Measurements from ENCODE around the gene ARL16.
A peak's percentile ranks its signal among the peaks of the same experiment; 100 is the strongest.

The ARL16 gene

GRCh38 chr17:81691196-81691595, 7.6 kb upstream of the ARL16 start:
- H3K9me3 Mint-ChIP-seq = no peaks in the 10 kb centered on the region
- H3K4me1 Mint-ChIP-seq = no peaks in the 10 kb centered on the region
- TF ChIP-seq, protein P1, sequence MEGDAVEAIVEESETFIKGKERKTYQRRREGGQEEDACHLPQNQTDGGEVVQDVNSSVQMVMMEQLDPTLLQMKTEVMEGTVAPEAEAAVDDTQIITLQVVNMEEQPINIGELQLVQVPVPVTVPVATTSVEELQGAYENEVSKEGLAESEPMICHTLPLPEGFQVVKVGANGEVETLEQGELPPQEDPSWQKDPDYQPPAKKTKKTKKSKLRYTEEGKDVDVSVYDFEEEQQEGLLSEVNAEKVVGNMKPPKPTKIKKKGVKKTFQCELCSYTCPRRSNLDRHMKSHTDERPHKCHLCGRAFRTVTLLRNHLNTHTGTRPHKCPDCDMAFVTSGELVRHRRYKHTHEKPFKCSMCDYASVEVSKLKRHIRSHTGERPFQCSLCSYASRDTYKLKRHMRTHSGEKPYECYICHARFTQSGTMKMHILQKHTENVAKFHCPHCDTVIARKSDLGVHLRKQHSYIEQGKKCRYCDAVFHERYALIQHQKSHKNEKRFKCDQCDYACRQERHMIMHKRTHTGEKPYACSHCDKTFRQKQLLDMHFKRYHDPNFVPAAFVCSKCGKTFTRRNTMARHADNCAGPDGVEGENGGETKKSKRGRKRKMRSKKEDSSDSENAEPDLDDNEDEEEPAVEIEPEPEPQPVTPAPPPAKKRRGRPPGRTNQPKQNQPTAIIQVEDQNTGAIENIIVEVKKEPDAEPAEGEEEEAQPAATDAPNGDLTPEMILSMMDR (IDR thresholded peaks at IDR 0.05; ENCODE audit: unreplicated experiment in 3 of 3) = no peak
- no peaks in the 10 kb centered on the region for H3K27me3 Mint-ChIP-seq (ENCODE audit: low read depth)
- no peak overlapping the region for H3K27ac Mint-ChIP-seq
- H3K4me3 Mint-ChIP-seq = no peak overlapping the region
- peaks cover 39% of the 10 kb centered on the region for H3K36me3 Mint-ChIP-seq (ENCODE audit: low read depth)

- no peaks in the 10 kb centered on the region for H3K27me3 Mint-ChIP-seq (ENCODE audit: low read depth)
- no peaks in the 10 kb centered on the region for H3K4me1 Mint-ChIP-seq
- no peak overlapping the region for H3K27ac Mint-ChIP-seq
- H3K36me3 Mint-ChIP-seq (ENCODE audit: low read depth) = peaks cover 40% of the 10 kb centered on the region
- H3K4me3 Mint-ChIP-seq = no peak overlapping the region
- TF ChIP-seq, protein P1 (IDR thresholded peaks at IDR 0.05; ENCODE audit: unreplicated experiment in 3 of 3) = no peak
- no peaks in the 10 kb centered on the region for H3K9me3 Mint-ChIP-seq
Observed at GRCh38 chr17:81690549-81690948, 7.0 kb upstream of the ARL16 start.

GRCh38 chr17:81690066-81690465, 6.5 kb upstream of the ARL16 start:
- Mint-ChIP-seq H3K36me3 (ENCODE audit: low read depth) (peaks cover 40% of the 10 kb centered on the region), H3K4me3 (no peak overlapping the region), H3K27me3 (ENCODE audit: low read depth) (no peaks in the 10 kb centered on the region), H3K4me1 (no peaks in the 10 kb centered on the region), H3K9me3 (no peaks in the 10 kb centered on the region), H3K27ac (no peak overlapping the region)
- TF ChIP-seq, protein P1 (IDR thresholded peaks at IDR 0.05; ENCODE audit: unreplicated experiment in 3 of 3) = no peak

DNA sequence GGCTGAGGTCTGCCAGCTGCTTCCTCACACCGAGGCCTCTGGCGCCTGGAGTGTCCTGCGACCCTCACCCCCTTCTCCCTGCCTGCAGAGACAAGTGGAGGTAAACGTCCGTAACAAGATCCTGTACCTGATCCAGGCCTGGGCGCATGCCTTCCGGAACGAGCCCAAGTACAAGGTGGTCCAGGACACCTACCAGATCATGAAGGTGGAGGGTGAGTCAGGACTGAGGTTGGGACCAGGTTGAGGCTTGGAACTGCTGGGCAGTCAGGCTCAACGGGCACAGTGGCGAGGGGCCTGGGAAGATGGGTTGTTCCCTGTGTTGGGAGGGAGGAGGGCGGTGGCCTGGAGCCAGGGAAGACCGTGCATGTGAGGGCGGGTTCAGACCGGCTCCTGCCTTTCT, 5.0 kb upstream of the ARL16 start:
- H3K9me3 Mint-ChIP-seq = no peaks in the 10 kb centered on the region
- peaks cover 40% of the 10 kb centered on the region for H3K36me3 Mint-ChIP-seq (ENCODE audit: low read depth)
- TF ChIP-seq, protein P1 (IDR thresholded peaks at IDR 0.05; ENCODE audit: unreplicated experiment in 3 of 3) = no peak
- no peak overlapping the region for H3K27ac Mint-ChIP-seq
- H3K27me3 Mint-ChIP-seq (ENCODE audit: low read depth) = no peaks in the 10 kb centered on the region
- H3K4me3 Mint-ChIP-seq = no peak overlapping the region
- H3K4me1 Mint-ChIP-seq = peaks cover 9% of the 10 kb centered on the region

DNA sequence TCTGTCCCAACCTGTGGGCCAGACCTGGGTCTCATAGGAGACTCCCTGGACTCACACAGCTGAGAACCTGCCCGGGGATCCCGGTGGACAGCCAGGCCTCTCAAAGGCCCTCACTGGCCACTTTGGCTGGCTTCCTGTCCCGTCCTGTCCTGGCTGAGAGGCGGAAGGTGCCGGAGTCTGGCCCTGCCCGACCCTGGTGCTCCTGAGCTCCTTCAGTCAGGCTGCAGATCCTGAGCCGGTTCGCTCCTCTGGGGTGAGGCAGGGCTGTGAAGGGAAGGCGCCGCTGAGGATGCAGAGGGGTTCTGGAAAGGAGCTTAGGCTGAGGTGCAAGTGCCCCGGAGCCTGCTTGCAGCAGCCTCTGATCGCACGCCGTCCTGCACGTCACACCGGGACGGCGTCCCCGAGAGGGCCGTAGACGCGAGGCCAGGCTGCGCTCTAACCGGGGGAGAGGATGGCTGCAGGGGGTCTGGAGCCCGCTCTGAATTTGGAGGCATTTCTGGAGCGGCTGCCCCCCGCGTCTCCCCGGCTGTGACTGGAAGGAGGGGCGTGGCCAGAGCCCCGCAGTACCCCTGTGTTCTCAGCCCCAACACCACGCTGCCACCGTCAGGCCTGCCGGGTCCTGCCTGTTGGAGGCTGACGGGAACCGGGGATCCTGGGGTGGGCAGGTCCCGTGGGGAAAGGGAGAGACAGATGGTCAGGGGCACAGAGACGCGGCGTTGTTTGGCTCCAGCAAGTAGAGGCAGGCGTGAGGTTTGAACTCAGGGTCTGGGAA, 4.4 kb upstream of the ARL16 start:
- no peaks in the 10 kb centered on the region for H3K9me3 Mint-ChIP-seq
- H3K4me1 Mint-ChIP-seq = peaks cover 12% of the 10 kb centered on the region
- peaks cover 40% of the 10 kb centered on the region for H3K36me3 Mint-ChIP-seq (ENCODE audit: low read depth)
- no peak overlapping the region for H3K27ac Mint-ChIP-seq
- H3K27me3 Mint-ChIP-seq (ENCODE audit: low read depth) = no peaks in the 10 kb centered on the region
- TF ChIP-seq, protein P1 (IDR thresholded peaks at IDR 0.05; ENCODE audit: unreplicated experiment in 3 of 3) = no peak
- peak overlapping the region; percentile 31 to 64 (median 62) for H3K4me3 Mint-ChIP-seq

DNA sequence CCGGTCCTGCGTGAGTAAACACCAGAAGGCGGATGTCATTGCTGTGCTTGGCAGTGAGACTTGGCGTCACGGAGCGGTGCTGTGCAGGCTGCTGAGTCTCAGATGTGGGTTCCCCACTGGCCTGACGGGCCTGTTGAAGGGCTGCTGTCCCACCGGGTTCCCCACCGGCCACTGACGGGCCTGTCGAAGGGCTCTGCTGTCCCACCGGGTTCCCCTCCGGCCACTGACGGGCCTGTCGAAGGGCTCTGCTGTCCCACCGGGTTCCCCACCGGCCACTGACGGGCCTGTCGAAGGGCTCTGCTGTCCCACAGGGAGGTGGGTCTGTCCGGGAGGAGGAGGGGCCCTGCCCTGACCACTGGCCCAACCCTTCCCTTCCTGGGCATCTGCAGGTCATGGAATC, 3.0 kb upstream of the ARL16 start:
- no peaks in the 10 kb centered on the region for H3K27me3 Mint-ChIP-seq (ENCODE audit: low read depth)
- TF ChIP-seq, protein P1 (IDR thresholded peaks at IDR 0.05; ENCODE audit: unreplicated experiment in 3 of 3) = no peak
- peaks cover 34% of the 10 kb centered on the region for H3K36me3 Mint-ChIP-seq (ENCODE audit: low read depth)
- H3K9me3 Mint-ChIP-seq = no peaks in the 10 kb centered on the region
- peaks cover 17% of the 10 kb centered on the region for H3K4me1 Mint-ChIP-seq
- H3K4me3 Mint-ChIP-seq = no peak overlapping the region
- no peak overlapping the region for H3K27ac Mint-ChIP-seq
